Keratinocyte (primary cell): ENCODE results near the gene DMRT3. TPM values are rescaled to one million over a fixed set of nuclear protein-coding genes. Genes with fewer than 3 reads are reported as not detected.

Experiments used
- DNase-seq: peaks from one replicate; pipeline ENCODE4 v3.0.0-alpha.2; 2011; ENCODE audit warnings: low read depth, missing footprints, low spot score
- FAIRE-seq: peaks from 2 replicates; lab custom pipeline; 2011; peaks lifted over from hg19 to GRCh38; lab: Jason Lieb, UNC
- H2AFZ ChIP-seq: 2 replicates; pipeline ENCODE4 v1.6.0; 2012; ENCODE audit warnings: low read length, control low read depth, inconsistent platforms; ENCODE audit not compliant: control insufficient read depth
- H3K27ac ChIP-seq: 2 replicates; pipeline ENCODE4 v1.5.1; 2011; ENCODE audit warnings: low read length; ENCODE audit not compliant: control insufficient read depth, insufficient read depth
- H3K27me3 ChIP-seq: 3 replicates; pipeline ENCODE4 v1.6.0; 2011; ENCODE audit warnings: low read length; ENCODE audit not compliant: control insufficient read depth, insufficient read depth; ENCODE audit errors: extremely low read depth
- H3K36me3 ChIP-seq, 2 experiments: 2 replicates in 1 of 2; 3 replicates in 1 of 2; pipeline ENCODE4 v1.5.1; 2011; ENCODE audit warnings: low read length in 2 of 2, mild to moderate bottlenecking in 1 of 2; ENCODE audit not compliant: control insufficient read depth in 2 of 2, insufficient read depth in 2 of 2; ENCODE audit errors: extremely low read depth in 1 of 2
- H3K4me1 ChIP-seq: 3 replicates; pipeline ENCODE4 v1.5.1; 2011; ENCODE audit warnings: low read length; ENCODE audit not compliant: control insufficient read depth, insufficient read depth; ENCODE audit errors: extremely low read depth
- H3K4me2 ChIP-seq: 3 replicates; pipeline ENCODE4 v1.6.0; 2011; ENCODE audit warnings: low read depth, low read length; ENCODE audit not compliant: control insufficient read depth, insufficient read depth; ENCODE audit errors: extremely low read depth
- H3K4me3 ChIP-seq, 3 experiments: fragments of 200-600 bp in 1 of 3; sonication (generic) in 1 of 3; 2 replicates in 2 of 3; 3 replicates in 1 of 3; pipeline ENCODE4 v1.5.1; 2011 to 2016; ENCODE audit warnings: low read length in 3 of 3, mild to moderate bottlenecking in 3 of 3, control low read depth in 2 of 3, inconsistent platforms in 1 of 3, low read depth in 1 of 3, mixed read lengths in 1 of 3, mixed run types in 1 of 3, moderate library complexity in 1 of 3; ENCODE audit not compliant: control insufficient read depth in 2 of 3, insufficient read depth in 2 of 3; ENCODE audit errors: extremely low read depth in 1 of 3
- H3K79me2 ChIP-seq: 2 replicates; pipeline ENCODE4 v1.6.0; 2012; ENCODE audit warnings: low read length; ENCODE audit not compliant: control insufficient read depth, insufficient read depth
- H3K9ac ChIP-seq: 3 replicates; pipeline ENCODE4 v1.6.0; 2011; ENCODE audit warnings: low read length; ENCODE audit not compliant: control insufficient read depth, insufficient read depth; ENCODE audit errors: extremely low read depth
- H3K9me1 ChIP-seq: 3 replicates; pipeline ENCODE4 v1.6.0; 2011; ENCODE audit warnings: low read length; ENCODE audit not compliant: control insufficient read depth, insufficient read depth; ENCODE audit errors: extremely low read depth
- H3K9me3 ChIP-seq: 2 replicates; pipeline ENCODE4 v1.5.1; 2012; ENCODE audit warnings: low read depth, low read length; ENCODE audit not compliant: control insufficient read depth
- H4K20me1 ChIP-seq: 3 replicates; pipeline ENCODE4 v1.6.0; 2011; ENCODE audit warnings: low read length; ENCODE audit not compliant: control insufficient read depth, insufficient read depth; ENCODE audit errors: extremely low read depth
- EZH2 ChIP-seq: IDR thresholded peaks from one replicate; pipeline ENCODE4 v1.6.1; 2012; ENCODE audit warnings: inconsistent platforms, mild to moderate bottlenecking, low read length, moderate library complexity
- dilution Hi-C: fragments of 300-500 bp; cut with MboI; formaldehyde crosslinking; loops from one replicate; pipeline ENCODE4 v1.7.0; 2020; ENCODE audit warnings: low sequenced_read_pairs; ENCODE audit not compliant: extremely low pct_ligation_motif_present
- polyA plus RNA-seq, 5 experiments: library from polyadenylated mRNA; depleted of rRNA in 3 of 5; stranded (reverse) in 3 of 5; stranded (forward) in 1 of 5; unstranded in 1 of 5; fragments of >200 nt; gene quantifications; 1 replicate in 1 of 5; 2 replicates in 3 of 5; 3 replicates in 1 of 5; pipeline versions ENCODE4 v1.2.1 to v1.2.3, GENCODE V29; 2011 to 2012; ENCODE audit warnings: missing spikeins in 2 of 5, low read depth in 1 of 5, low replicate concordance in 1 of 5
- TF ChIP-seq, protein P1 (sequence below), 3 experiments: IDR thresholded peaks in 1 of 3; conservative IDR thresholded peaks in 1 of 3; optimal IDR thresholded peaks in 1 of 3; 2 replicates in 2 of 3; 3 replicates in 1 of 3; pipeline versions ENCODE3 to v1.5.1; 2011; ENCODE audit warnings: low read length in 3 of 3, mild to moderate bottlenecking in 3 of 3, moderate library complexity in 2 of 3, control low read depth in 1 of 3, inconsistent platforms in 1 of 3; ENCODE audit not compliant: insufficient read depth in 2 of 3; ENCODE audit errors: extremely low read depth in 1 of 3

The DMRT3 gene
- polyA plus RNA-seq, 1 donor (not counting 4 experiments of a cell fraction or from before 2014, with no cell fraction given): not detected

DNA sequence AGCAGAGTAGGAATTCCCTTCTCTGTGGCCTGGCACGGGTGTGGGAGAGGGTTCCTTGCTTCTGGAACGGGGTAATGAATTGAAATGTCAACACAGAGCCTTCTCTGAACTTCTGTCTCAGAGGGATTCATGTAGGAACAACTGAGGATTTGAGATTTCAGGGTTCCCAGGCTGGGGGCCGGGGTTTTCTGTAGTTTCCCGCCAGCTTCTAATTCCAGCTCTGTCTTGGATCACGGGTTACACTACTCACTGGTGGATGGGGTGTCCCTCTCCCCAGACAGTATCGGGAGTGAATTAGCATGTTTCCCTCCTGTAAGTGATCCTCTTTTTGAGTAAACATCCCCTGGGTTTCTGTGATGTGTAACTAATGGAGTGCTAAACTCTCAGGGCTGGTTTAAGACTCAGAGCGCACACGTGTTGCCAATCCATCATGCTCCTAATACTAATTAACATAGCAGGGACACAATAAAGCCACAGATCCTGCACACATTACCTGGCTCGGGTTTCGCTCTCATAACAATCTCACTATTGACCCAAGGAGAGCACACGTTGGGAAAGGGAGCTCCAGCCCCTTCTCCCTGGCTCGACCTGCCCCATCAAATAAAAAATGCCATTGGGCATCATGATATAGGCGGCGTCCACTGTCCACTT lies 55.6 kb downstream of the DMRT3 start:
- TF ChIP-seq, protein P1, sequence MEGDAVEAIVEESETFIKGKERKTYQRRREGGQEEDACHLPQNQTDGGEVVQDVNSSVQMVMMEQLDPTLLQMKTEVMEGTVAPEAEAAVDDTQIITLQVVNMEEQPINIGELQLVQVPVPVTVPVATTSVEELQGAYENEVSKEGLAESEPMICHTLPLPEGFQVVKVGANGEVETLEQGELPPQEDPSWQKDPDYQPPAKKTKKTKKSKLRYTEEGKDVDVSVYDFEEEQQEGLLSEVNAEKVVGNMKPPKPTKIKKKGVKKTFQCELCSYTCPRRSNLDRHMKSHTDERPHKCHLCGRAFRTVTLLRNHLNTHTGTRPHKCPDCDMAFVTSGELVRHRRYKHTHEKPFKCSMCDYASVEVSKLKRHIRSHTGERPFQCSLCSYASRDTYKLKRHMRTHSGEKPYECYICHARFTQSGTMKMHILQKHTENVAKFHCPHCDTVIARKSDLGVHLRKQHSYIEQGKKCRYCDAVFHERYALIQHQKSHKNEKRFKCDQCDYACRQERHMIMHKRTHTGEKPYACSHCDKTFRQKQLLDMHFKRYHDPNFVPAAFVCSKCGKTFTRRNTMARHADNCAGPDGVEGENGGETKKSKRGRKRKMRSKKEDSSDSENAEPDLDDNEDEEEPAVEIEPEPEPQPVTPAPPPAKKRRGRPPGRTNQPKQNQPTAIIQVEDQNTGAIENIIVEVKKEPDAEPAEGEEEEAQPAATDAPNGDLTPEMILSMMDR (optimal IDR thresholded peaks at IDR 0.05 in 1 of 3, IDR thresholded peaks at IDR 0.05 in 1 of 3, conservative IDR thresholded peaks at IDR 0.05 in 1 of 3; ENCODE audit: extremely low read depth in 1 of 3, insufficient read depth in 2 of 3, low read length in 3 of 3): no peak
- TF ChIP-seq EZH2: no peak

DNA sequence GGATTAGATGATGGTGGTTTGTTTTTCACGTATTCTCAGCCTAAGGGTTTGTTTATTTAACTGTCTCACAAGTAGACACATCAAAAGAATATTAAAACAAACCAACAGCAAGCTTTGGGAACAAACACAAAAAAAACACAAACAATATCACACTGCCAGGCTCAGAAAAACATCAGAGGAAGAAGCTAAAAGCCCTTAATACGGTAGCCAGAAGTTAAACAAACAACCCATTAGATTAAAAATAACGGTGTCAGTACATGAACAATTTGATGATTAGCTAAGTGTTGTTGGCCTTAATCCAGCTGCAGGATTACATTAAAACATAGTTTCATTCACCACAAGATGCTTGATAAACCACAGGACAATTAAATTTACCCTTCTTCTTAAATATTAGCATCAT lies 57.8 kb downstream of the DMRT3 start:
- H2AFZ ChIP-seq: no peak overlapping the region
- H3K4me2 ChIP-seq: no peak overlapping the region
- H3K27ac ChIP-seq: no peak overlapping the region
- DNase-seq (no peak), FAIRE-seq (no peak)
- no peaks in the 10 kb centered on the region for H4K20me1 ChIP-seq
- H3K9me3 ChIP-seq: no peaks in the 10 kb centered on the region
- H3K36me3 ChIP-seq: no peaks in the 10 kb centered on the region
- H3K4me1 ChIP-seq: no peaks in the 10 kb centered on the region
- TF ChIP-seq, protein P1 (optimal IDR thresholded peaks at IDR 0.05 in 1 of 3, IDR thresholded peaks at IDR 0.05 in 1 of 3, conservative IDR thresholded peaks at IDR 0.05 in 1 of 3; ENCODE audit: extremely low read depth in 1 of 3, insufficient read depth in 2 of 3, low read length in 3 of 3): no peak
- no peak for TF ChIP-seq EZH2
- no peak overlapping the region for H3K9ac ChIP-seq
- H3K27me3 ChIP-seq: no peaks in the 10 kb centered on the region
- dilution Hi-C loops: no loop called here
- no peaks in the 10 kb centered on the region for H3K9me1 ChIP-seq
- no peaks in the 10 kb centered on the region for H3K79me2 ChIP-seq
- H3K4me3 ChIP-seq: no peak overlapping the region

More for the DNA sequence above, 55.6 kb downstream of the DMRT3 start:
- no peak for DNase-seq
- H2AFZ ChIP-seq: no peak overlapping the region
- no peaks in the 10 kb centered on the region for H3K36me3 ChIP-seq
- dilution Hi-C loops: no loop called here
- H4K20me1 ChIP-seq: no peaks in the 10 kb centered on the region
- H3K27me3 ChIP-seq: no peaks in the 10 kb centered on the region
- no peak overlapping the region for H3K27ac ChIP-seq
- H3K79me2 ChIP-seq: no peaks in the 10 kb centered on the region
- no peak for FAIRE-seq
- no peaks in the 10 kb centered on the region for H3K9me3 ChIP-seq
- H3K4me1 ChIP-seq: no peaks in the 10 kb centered on the region
- no peak overlapping the region for H3K4me2 ChIP-seq
- no peaks in the 10 kb centered on the region for H3K9me1 ChIP-seq
- no peak overlapping the region for H3K9ac ChIP-seq
- H3K4me3 ChIP-seq: no peak overlapping the region
